HepG2 (cell line): ENCODE data around the gene PTPA. TPM values are rescaled to one million over a fixed set of nuclear protein-coding genes. Genes with fewer than 3 reads are reported as not detected.

Experiments used
- ATAC-seq: fragments of 200-7000 bp; cut with Tn5 transposase; 3 replicates; pipeline ENCODE4 v1.9.1; 2020; ENCODE audit warnings: mild to moderate bottlenecking, moderate library complexity
- Bru-seq: library from RNA; stranded (reverse); fragments of 400-500 nt; gene quantifications from one replicate; lab custom pipeline; 2021; lab: Mats Ljungman, UMichigan
- BruChase-seq, 2 experiments: library from RNA; stranded (reverse); fragments of 400-500 nt; gene quantifications; one replicate each; lab custom pipeline; 2021; lab: Mats Ljungman, UMichigan
- BruUV-seq: library from RNA; stranded (reverse); fragments of 400-500 nt; replicated peaks from 2 replicates; lab custom pipeline; 2021; lab: Mats Ljungman, UMichigan
- CTCF ChIA-PET: fragments of 300-600 bp; formaldehyde crosslinking; extraction: SDS; loops from one replicate; lab custom pipeline; 2021; ENCODE audit warnings: low total read pairs, inconsistent platforms, low intra/inter-chr PET ratio; lab: Yijun Ruan, JAX
- POLR2A ChIA-PET: fragments of 350-600 bp; sonication (Branson Sonifier 250); formaldehyde crosslinking; loops from one replicate; lab custom pipeline; 2020; ENCODE audit warnings: antibody characterized with exemption, inconsistent platforms; lab: Yijun Ruan, JAX
- DNase-seq: peaks from one replicate; pipeline ENCODE4 v3.0.0-alpha.2; 2015; ENCODE audit warnings: low spot score
- FAIRE-seq: peaks from 3 replicates; lab custom pipeline; 2011; peaks lifted over from hg19 to GRCh38; lab: Jason Lieb, UNC
- H2AFZ ChIP-seq: one replicate; pipeline ENCODE4 v1.6.1; 2011; ENCODE audit warnings: low read length, inconsistent platforms
- H3K27ac ChIP-seq: fragments of 300-600 bp; 3 replicates; pipeline ENCODE4 v1.8.0; 2011; ENCODE audit warnings: mixed run types, mild to moderate bottlenecking, mixed read lengths, low read length, inconsistent platforms; ENCODE audit not compliant: insufficient read depth; ENCODE audit errors: extremely low read length
- H3K27me3 ChIP-seq, 2 experiments: fragments of 200-600 bp in 1 of 2; 2 replicates in 1 of 2; 3 replicates in 1 of 2; pipeline versions ENCODE4 v1.6.0 to v1.8.0; 2011; ENCODE audit warnings: low read length in 2 of 2, mild to moderate bottlenecking in 2 of 2, moderate library complexity in 2 of 2, inconsistent platforms in 1 of 2; ENCODE audit not compliant: insufficient read depth in 2 of 2, control insufficient read depth in 1 of 2
- H3K36me3 ChIP-seq, 2 experiments: fragments of 200-600 bp in 1 of 2; replicated peaks in 1 of 2; 2 replicates in 1 of 2; 3 replicates in 1 of 2; pipeline versions ENCODE4 v1.5.1 to v1.8.0; 2011; ENCODE audit warnings: low read length in 2 of 2, inconsistent platforms in 1 of 2; ENCODE audit not compliant: insufficient read depth in 2 of 2, control insufficient read depth in 1 of 2
- H3K4me1 ChIP-seq: 2 replicates; pipeline ENCODE4 v1.5.1; 2012; ENCODE audit warnings: low read length, inconsistent platforms; ENCODE audit not compliant: insufficient read depth
- H3K4me2 ChIP-seq: 2 replicates; pipeline ENCODE4 v1.6.0; 2011; ENCODE audit warnings: low read depth, low read length, inconsistent platforms
- H3K4me3 ChIP-seq, 3 experiments: fragments of 200-600 bp in 1 of 3; sonication (generic), shearing (Covaris generic) in 1 of 3; replicated peaks in 1 of 3; 2 replicates each; pipeline ENCODE4 v1.5.1; 2011 to 2016; ENCODE audit warnings: low read length in 3 of 3, inconsistent platforms in 2 of 3, low read depth in 2 of 3, mild to moderate bottlenecking in 2 of 3, control low read depth in 1 of 3, mixed read lengths in 1 of 3; ENCODE audit not compliant: insufficient read depth in 1 of 3
- H3K79me2 ChIP-seq: one replicate; pipeline ENCODE4 v1.6.1; 2011; ENCODE audit warnings: low read length, inconsistent platforms; ENCODE audit not compliant: insufficient read depth
- H3K9ac ChIP-seq: 2 replicates; pipeline ENCODE4 v1.6.0; 2011; ENCODE audit warnings: mild to moderate bottlenecking, low read depth, low read length, inconsistent platforms; ENCODE audit not compliant: insufficient read depth
- H3K9me3 ChIP-seq: 2 replicates; pipeline ENCODE4 v1.5.1; 2012; ENCODE audit warnings: mild to moderate bottlenecking, low read length
- H4K20me1 ChIP-seq: 2 replicates; pipeline ENCODE4 v1.6.0; 2011; ENCODE audit warnings: inconsistent platforms, mild to moderate bottlenecking, low read length, moderate library complexity; ENCODE audit not compliant: insufficient read depth
- HNRNPK ChIP-seq: fragments of 200-400 bp; formaldehyde crosslinking; IDR thresholded peaks from 2 replicates; pipeline ENCODE4 v1.6.1; 2018; ENCODE audit warnings: low read length, low read depth, moderate library complexity, mild to moderate bottlenecking; ENCODE audit not compliant: poor library complexity, severe bottlenecking
- LBX2 ChIP-seq: sonication (generic); formaldehyde crosslinking; IDR thresholded peaks from 2 replicates; pipeline ENCODE4 v1.5.0; 2020; ENCODE audit warnings: missing genetic modification reagents, mild to moderate bottlenecking, borderline replicate concordance
- RAD21 ChIP-seq: fragments of 450-650 bp; formaldehyde crosslinking; IDR thresholded peaks from 2 replicates; pipeline ENCODE4 v1.5.0; 2020; ENCODE audit warnings: mild to moderate bottlenecking
- YEATS2 ChIP-seq: sonication (generic); formaldehyde crosslinking; IDR thresholded peaks from 2 replicates; pipeline ENCODE4 v1.4.0; 2020; ENCODE audit warnings: missing genetic modification reagents, borderline replicate concordance
- ZNF350 ChIP-seq: sonication (generic); formaldehyde crosslinking; IDR thresholded peaks from 2 replicates; pipeline ENCODE4 v1.4.0; 2020; ENCODE audit warnings: mild to moderate bottlenecking, low read depth, missing genetic modification reagents, borderline replicate concordance
- ZNF850 ChIP-seq: sonication (generic); formaldehyde crosslinking; conservative IDR thresholded peaks from 2 replicates; pipeline ENCODE4 v1.9.0; 2021; ENCODE audit warnings: mild to moderate bottlenecking, missing genetic modification reagents
- WGBS: methylation state at CpG from one replicate; pipeline ENCODE4 v1.1.6; 2017; ENCODE audit warnings: low lambda C conversion rate; 5-methylcytosine and 5-hydroxymethylcytosine counted together
- in situ Hi-C: cut with HindIII; loops from 2 replicates; pipeline ENCODE4 v1.10.0; 2017; ENCODE audit warnings: low pct_unique_long_range_greater_than_20kb; ENCODE audit not compliant: extremely low pct_ligation_motif_present
- intact Hi-C: fragments of 100-400 bp; cut with micrococcal nuclease; formaldehyde crosslinking; loops from one replicate; pipeline ENCODE4 v1.10.0; 2022; ENCODE audit not compliant: unreplicated experiment
- long read RNA-seq, 2 experiments: library from RNA in 1 of 2; library from polyadenylated mRNA in 1 of 2; stranded (forward) in 1 of 2; unstranded in 1 of 2; transcript quantifications; one replicate each; pipeline ENCODE4 v2.0.0, GENCODE V29; 2019 to 2022
- polyA minus RNA-seq, 3 experiments: library from RNA; depleted of rRNA, polyadenylated mRNA; stranded (reverse); fragments of >200 nt; gene quantifications; 2 replicates each; pipeline ENCODE4 v1.2.3, GENCODE V29; 2011; ENCODE audit warnings: low replicate concordance in 1 of 3
- polyA plus RNA-seq, 8 experiments: library from polyadenylated mRNA; depleted of rRNA in 3 of 8; stranded (reverse) in 7 of 8; unstranded in 1 of 8; fragments of >200 nt; fragmentation: Illumina TruSeq in 4 of 8; extraction: Trizol in 4 of 8; gene quantifications; 2 replicates each; pipeline versions ENCODE4 v1.2.1 to v1.2.3, GENCODE V29; 2011 to 2016; ENCODE audit warnings: low read depth in 4 of 8, missing spikeins in 1 of 8, mixed read lengths in 1 of 8; ENCODE audit not compliant: insufficient read depth in 1 of 8
- total RNA-seq, 5 experiments: library from RNA; depleted of rRNA; stranded (reverse); fragments of >200 nt; fragmentation: Illumina TruSeq; extraction: Trizol; gene quantifications; 2 replicates each; pipeline ENCODE4 v1.2.3, GENCODE V29; 2016; ENCODE audit warnings: low read depth in 1 of 5

PTPA gene
- 105 and 109 TPM in 2 replicates for total RNA-seq (2016; rRNA removed; fragmentation: Illumina TruSeq; extraction: Trizol)
- total RNA-seq (2016; cell fraction: cytosol; rRNA removed; fragmentation: Illumina TruSeq; extraction: Trizol; ENCODE audit: low read depth), result 13.7 and 14.3 TPM in 2 replicates
- 107 and 108 TPM in 2 replicates for total RNA-seq (2016; cell fraction: insoluble cytoplasmic fraction; rRNA removed; fragmentation: Illumina TruSeq; extraction: Trizol)
- 42.5 and 49.9 TPM in 2 replicates for total RNA-seq (2016; cell fraction: membrane; rRNA removed; fragmentation: Illumina TruSeq; extraction: Trizol)
- 57.5 and 66.5 TPM in 2 replicates for total RNA-seq (2016; cell fraction: nucleus; rRNA removed; fragmentation: Illumina TruSeq; extraction: Trizol)
- 79.3 and 86.0 TPM in 2 replicates for polyA plus RNA-seq (2011; rRNA removed)
- 78.6 and 93.8 TPM in 2 replicates for polyA plus RNA-seq (2011; cell fraction: cytosol; rRNA removed)
- 64.7 and 73.4 TPM in 2 replicates for polyA plus RNA-seq (2011; cell fraction: nucleus; rRNA removed)
- 58.7 and 58.8 TPM in 2 replicates for polyA plus RNA-seq (2012)
- 12.7 and 14.2 TPM in 2 replicates for polyA plus RNA-seq (2016; cell fraction: cytosol; fragmentation: Illumina TruSeq; extraction: Trizol; ENCODE audit: low read depth)
- polyA plus RNA-seq (2016; cell fraction: insoluble cytoplasmic fraction; fragmentation: Illumina TruSeq; extraction: Trizol; ENCODE audit: low read depth), result 95.6 and 101 TPM in 2 replicates
- polyA plus RNA-seq (2016; cell fraction: membrane; fragmentation: Illumina TruSeq; extraction: Trizol; ENCODE audit: low read depth), result 35.2 and 36.7 TPM in 2 replicates
- polyA plus RNA-seq (2016; cell fraction: nucleus; fragmentation: Illumina TruSeq; extraction: Trizol; ENCODE audit: insufficient read depth, low read depth), result 80.4 and 88.7 TPM in 2 replicates
- polyA minus RNA-seq (2011; rRNA and poly(A)+ RNA removed; ENCODE audit: low replicate concordance), result 104 and 215 TPM in 2 replicates
- polyA minus RNA-seq (2011; cell fraction: cytosol; rRNA and poly(A)+ RNA removed), result 57.5 and 58.2 TPM in 2 replicates
- polyA minus RNA-seq (2011; cell fraction: nucleus; rRNA and poly(A)+ RNA removed), result 32.4 and 34.9 TPM in 2 replicates
- Bru-seq, nascent RNA, result percentile 59 among the genes with signal in this experiment
- BruChase-seq, experiment 1, labeled RNA remaining after a 6-hour chase, result percentile 73 among the genes with signal in this experiment
- BruChase-seq, experiment 2, labeled RNA remaining after a 2-hour chase, result percentile 66 among the genes with signal in this experiment
- long read RNA-seq, experiment 1, transcript PTPA-207 (10 exons, 2,737 nt), result major isoform, 10 of 32 reads
- long read RNA-seq, experiment 1, partial matches to known transcripts, result 16 of 32 reads
- long read RNA-seq, experiment 1, other reads (novel, unspliced or antisense), result 1 of 32 reads
- long read RNA-seq, experiment 2, transcript PTPA-207 (10 exons, 2,737 nt), result major isoform, 75 of 274 reads
- long read RNA-seq, experiment 2, transcript PTPA-201 (11 exons, 2,845 nt), result minor isoform, 14 of 274 reads
- long read RNA-seq, experiment 2, transcript PTPA-210 (3 exons, 1,153 nt), result minor isoform, 35 of 274 reads
- long read RNA-seq, experiment 2, transcript PTPA-206 (11 exons, 2,664 nt), result minor isoform, 5 of 274 reads
- long read RNA-seq, experiment 2, partial matches to known transcripts, result 113 of 274 reads
- long read RNA-seq, experiment 2, other reads (novel, unspliced or antisense), result 23 of 274 reads

DNA sequence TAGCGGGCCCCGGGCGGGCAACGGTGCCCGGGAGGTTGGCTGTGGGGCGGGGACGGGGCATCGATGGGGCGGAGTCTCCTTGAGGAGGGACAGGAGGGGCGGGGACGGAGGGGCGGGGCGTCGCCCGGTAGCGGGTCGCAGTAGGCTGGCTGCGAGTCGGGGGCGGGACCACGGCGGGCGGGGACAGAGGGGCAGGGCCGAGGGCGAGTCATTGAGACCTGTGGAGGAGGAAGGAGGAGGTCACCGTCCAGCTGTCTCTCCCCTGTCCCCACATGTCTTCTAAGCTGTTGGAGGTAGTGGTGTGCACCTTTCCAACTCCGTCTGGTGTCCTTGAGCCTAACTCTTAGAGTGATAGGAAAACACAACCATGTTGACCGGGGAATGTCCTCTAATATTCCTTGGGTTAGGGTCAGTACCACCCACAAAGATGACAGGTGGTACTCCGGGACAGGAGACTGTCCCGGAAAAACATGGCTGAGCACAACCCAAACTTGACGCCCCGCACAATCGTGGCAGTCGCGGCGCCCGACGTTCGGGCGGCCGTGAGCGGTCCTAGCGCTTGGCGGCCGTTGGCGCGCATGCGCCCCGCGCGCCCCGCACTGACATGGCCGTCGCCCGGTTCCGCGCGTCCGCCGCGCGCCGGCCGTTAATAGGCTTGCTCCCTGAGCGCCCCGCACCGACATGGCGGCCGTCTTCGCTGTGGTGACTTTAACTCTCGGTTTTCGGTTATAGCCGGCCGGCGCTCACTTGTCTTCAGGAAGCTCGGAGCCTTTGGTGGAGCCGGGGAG lies at the start of gene PTPA, which contains the start of gene CRAT:
PTPA (plus strand) TSS at position 676 of the 788 bp plus-strand sequence. CDS start 186 bp downstream, outside the sequence.
CRAT (minus strand) TSS at position 54 of the 788 bp plus-strand sequence. CDS start 284 bp downstream, outside the sequence.
- H3K4me1 ChIP-seq, result peaks cover 52% of the 10 kb centered on the region
- FAIRE-seq, result peak; percentile 52
- BruUV-seq, result no TSS peak
- ChIA-PET POLR2A (interaction anchor here (0.6 to 3.6 kb wide), 10 partner anchors 13 to 515 kb away, joined by 3 to 18 read pairs (median 4); partner anchors contain the start of genes DOLPP1, MIGA2, NTMT1 and SH3GLB2), CTCF (no interaction called here)
- H3K9me3 ChIP-seq, result no peaks in the 10 kb centered on the region
- peak within 1 kb of the TSS; percentile 100 for H3K4me2 ChIP-seq
- H2AFZ ChIP-seq, result peak within 1 kb of the TSS; percentile 89
- ATAC-seq, result peak; percentile 83
- intact Hi-C loops, result no loop called here
- no peaks in the 10 kb centered on the region; a peak in 1 of 5 replicates for H3K27me3 ChIP-seq
- peak; percentile 83 for DNase-seq
- H3K36me3 ChIP-seq, result peaks cover 0 to 4% of the 10 kb centered on the region in 2 experiments; a peak in 1 of 5 replicates
- peak within 1 kb of the TSS; percentile 87 to 98 (median 98) for H3K4me3 ChIP-seq
- H3K27ac ChIP-seq, result peak within 1 kb of the TSS; percentile 97
- WGBS, result 2% methylated on average over 8 of the region's 77 CpGs
- H3K9ac ChIP-seq, result peak within 1 kb of the TSS; percentile 88
- in situ Hi-C loops, result no loop called here
- peaks cover 37% of the 10 kb centered on the region for H3K79me2 ChIP-seq
- 0 out of 2 replicates have a peak, but pooled peaks cover 5% of the 10 kb centered on the region for H4K20me1 ChIP-seq
- no peak for TF ChIP-seq YEATS2
- TF ChIP-seq HNRNPK, result no peak
- TF ChIP-seq ZNF850 (CRISPR knock-in tag), result 0 out of 2 replicates have a peak, but pooled peaks have one; percentile 32
- no peak for TF ChIP-seq ZNF350 (CRISPR knock-in tag)
- TF ChIP-seq RAD21 (CRISPR knock-in tag), result peak; percentile 33; the same call in 1 of the 2 replicates
- no peak for TF ChIP-seq LBX2
